CD4-positive, alpha-beta memory T cell (primary cell): ENCODE measurements around the gene FGD3. TPM values are rescaled to one million over a fixed set of nuclear protein-coding genes. Genes with fewer than 3 reads are reported as not detected.

ENCODE experiments used
- CTCF ChIA-PET: fragments of 350-600 bp; sonication (Branson Sonifier 250); formaldehyde crosslinking; loops from one replicate; lab custom pipeline; 2021; ENCODE audit warnings: inconsistent platforms; ENCODE audit not compliant: partially characterized antibody; lab: Charles Lee
- POLR2A ChIA-PET: fragments of 350-600 bp; sonication (Branson Sonifier 250); formaldehyde crosslinking; loops from one replicate; lab custom pipeline; 2021; ENCODE audit not compliant: partially characterized antibody; lab: Charles Lee
- DNase-seq, 5 donors: peaks; one replicate each; pipeline versions ENCODE4 v3.0.0 to v3.0.0-alpha.2; 2020 to 2022; ENCODE audit warnings: mixed read lengths in 1 of 5
- H3K27ac ChIP-seq: one replicate; pipeline ENCODE4 v1.7.0; 2013; ENCODE audit warnings: low read depth, low read length
- H3K27me3 ChIP-seq: 2 replicates; pipeline ENCODE4 v1.7.0; 2013; ENCODE audit warnings: mild to moderate bottlenecking, low read length, moderate library complexity; ENCODE audit not compliant: insufficient read depth
- H3K36me3 ChIP-seq: 2 replicates; pipeline ENCODE4 v1.7.0; 2013; ENCODE audit warnings: mild to moderate bottlenecking, low read length, moderate library complexity; ENCODE audit not compliant: insufficient read depth
- H3K4me1 ChIP-seq: 2 replicates; pipeline ENCODE4 v1.7.0; 2013; ENCODE audit warnings: mild to moderate bottlenecking, low read length, moderate library complexity; ENCODE audit not compliant: insufficient read depth
- H3K4me3 ChIP-seq, 2 donors: one replicate each; pipeline ENCODE4 v1.7.0; 2013; ENCODE audit warnings: low read length in 2 of 2, mild to moderate bottlenecking in 1 of 2
- H3K9me3 ChIP-seq, 2 donors: one replicate each; pipeline ENCODE4 v1.7.0; 2013; ENCODE audit warnings: low read length in 2 of 2, control low read depth in 1 of 2; ENCODE audit not compliant: control insufficient read depth in 1 of 2
- H3K27ac Mint-ChIP-seq, 7 donors: one replicate each; pipeline ENCODE4 v1.8.0; 2020 to 2021; ENCODE audit warnings: mixed read lengths in 7 of 7, mild to moderate bottlenecking in 6 of 7, inconsistent platforms in 3 of 7, moderate library complexity in 3 of 7
- H3K27me3 Mint-ChIP-seq, 2 donors: one replicate each; pipeline ENCODE4 v1.8.0; 2020 to 2021; ENCODE audit warnings: mixed read lengths in 2 of 2
- H3K36me3 Mint-ChIP-seq, 2 donors: one replicate each; pipeline ENCODE4 v1.8.0; 2020 to 2021; ENCODE audit warnings: mixed read lengths in 2 of 2, inconsistent platforms in 1 of 2, mild to moderate bottlenecking in 1 of 2
- H3K4me1 Mint-ChIP-seq, 4 donors: one replicate each; pipeline ENCODE4 v1.8.0; 2020 to 2021; ENCODE audit warnings: mixed read lengths in 4 of 4, mild to moderate bottlenecking in 1 of 4
- H3K4me3 Mint-ChIP-seq, 8 donors: one replicate each; pipeline ENCODE4 v1.8.0; 2020 to 2021; ENCODE audit warnings: mixed read lengths in 8 of 8, mild to moderate bottlenecking in 7 of 8, moderate library complexity in 6 of 8, inconsistent platforms in 3 of 8
- H3K9me3 Mint-ChIP-seq, 8 donors: one replicate each; pipeline ENCODE4 v1.8.0; 2020 to 2021; ENCODE audit warnings: mixed read lengths in 8 of 8, mild to moderate bottlenecking in 5 of 8, inconsistent platforms in 3 of 8, moderate library complexity in 1 of 8
- intact Hi-C: fragments of 100-400 bp; cut with micrococcal nuclease; formaldehyde crosslinking; loops from one replicate; pipeline ENCODE4 v1.15.1; 2023
- polyA plus RNA-seq, 2 donors: library from polyadenylated mRNA; unstranded; fragments of 300-500 nt; fragmentation: Illumina TruSeq; gene quantifications; one replicate each; pipeline ENCODE4 v1.2.3, GENCODE V29; 2021
- total RNA-seq, 2 experiments: library from RNA; stranded (reverse); gene quantifications; one replicate each; pipeline ENCODE4 v1.2.3, GENCODE V29; 2021

The FGD3 gene
- total and polyA plus RNA-seq, 4 experiments from 2014 or later, result 52.7 to 272 (median 201) TPM

DNA sequence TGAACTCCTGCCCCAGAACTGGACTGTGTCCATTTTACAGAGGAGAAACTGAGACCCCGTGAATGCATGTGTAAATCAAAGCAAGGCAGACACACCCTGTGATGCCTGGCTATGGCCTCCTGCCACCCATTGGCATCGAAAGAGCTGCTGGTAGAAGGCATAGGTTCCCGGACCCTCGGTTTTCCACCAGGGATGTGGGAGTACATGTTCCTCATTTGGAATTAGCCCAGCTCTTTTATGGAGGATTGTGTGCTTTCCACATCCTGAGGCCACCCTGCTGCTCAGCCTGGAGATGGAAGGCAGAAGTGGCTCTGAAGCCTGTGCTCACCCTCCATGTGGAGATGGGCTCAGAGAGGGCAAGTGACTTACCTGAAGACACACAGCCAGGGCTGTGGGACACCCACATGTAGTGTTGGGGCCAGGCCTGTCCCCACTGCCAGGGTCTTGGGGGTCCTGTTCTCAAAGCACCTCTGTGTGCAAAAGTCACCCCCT lies 114.0 kb downstream of the FGD3 start:
- peaks cover 10% of the 10 kb centered on the region for H3K36me3 ChIP-seq
- H3K9me3 ChIP-seq, result no peaks in the 10 kb centered on the region
- H3K27me3 Mint-ChIP-seq, result no peaks in the 10 kb centered on the region
- H3K9me3 Mint-ChIP-seq, result peaks cover 0 to 7% (median 0%) of the 10 kb centered on the region in 8 donors
- H3K4me3 Mint-ChIP-seq, result peak overlapping the region; percentile 94 to 95 (median 95)
- H3K4me1 Mint-ChIP-seq, result peaks cover 47 to 94% (median 73%) of the 10 kb centered on the region in 4 donors
- peaks cover 12 to 38% of the 10 kb centered on the region in 2 donors for H3K36me3 Mint-ChIP-seq
- ChIA-PET CTCF (interaction anchor here (0.8 to 1.9 kb wide), 6 partner anchors 31 to 105 kb away, joined by 4 to 7 read pairs (median 5); no protein-coding TSS in a partner anchor), POLR2A (interaction anchor here (1.0 to 23.2 kb wide), 15 partner anchors 10 to 391 kb away, joined by 3 to 654 read pairs (median 5); partner anchors contain the start of genes CARD19 and NINJ1)
- DNase-seq, result no peak
- H3K4me1 ChIP-seq, result peaks cover 83% of the 10 kb centered on the region
- no peaks in the 10 kb centered on the region for H3K27me3 ChIP-seq
- H3K27ac Mint-ChIP-seq, result peak overlapping the region; percentile 96 to 100 (median 99)
- H3K4me3 ChIP-seq, result peak overlapping the region; percentile 86 to 92
- H3K27ac ChIP-seq, result peak overlapping the region; percentile 72
- intact Hi-C loops, result loop anchor here (5.0 kb wide), 1 partner anchor 71 kb away; the partner anchor contains the start of gene NINJ1

GRCh38 chr9:93061791-93062763 lies 114.8 kb downstream of the FGD3 start:
- peak overlapping the region; percentile 72 for H3K27ac ChIP-seq
- Mint-ChIP-seq H3K36me3 (peaks cover 16 to 42% of the 10 kb centered on the region in 2 donors), H3K9me3 (peaks cover 0 to 5% (median 0%) of the 10 kb centered on the region in 8 donors), H3K4me3 (peak overlapping the region; percentile 94 to 95 (median 95)), H3K27ac (peak overlapping the region; percentile 96 to 100 (median 99)), H3K27me3 (no peaks in the 10 kb centered on the region), H3K4me1 (peaks cover 52 to 94% (median 72%) of the 10 kb centered on the region in 4 donors)
- peaks cover 10% of the 10 kb centered on the region for H3K36me3 ChIP-seq
- POLR2A ChIA-PET, result interaction anchor here (0.9 to 23.2 kb wide), 13 partner anchors 10 to 391 kb away, joined by 3 to 654 read pairs (median 4); partner anchors contain the start of gene CARD19
- CTCF ChIA-PET, result interaction anchor here (0.8 to 1.7 kb wide), 4 partner anchors 29 to 59 kb away, joined by 3 to 5 read pairs (median 4); no protein-coding TSS in a partner anchor
- peak overlapping the region; percentile 86 to 92 for H3K4me3 ChIP-seq
- no peaks in the 10 kb centered on the region for H3K27me3 ChIP-seq
- H3K9me3 ChIP-seq, result no peaks in the 10 kb centered on the region
- H3K4me1 ChIP-seq, result peaks cover 90% of the 10 kb centered on the region
- DNase-seq, result no peak
- intact Hi-C loops, result loop anchor here (5.0 kb wide), 1 partner anchor 70 kb away; the partner anchor contains the start of gene NINJ1

- intact Hi-C loops, result loop anchor here (1.0 to 5.0 kb wide), 7 partner anchors 28 to 110 kb away; partner anchors contain the start of gene NINJ1
- Mint-ChIP-seq H3K4me3 (peak overlapping the region; percentile 87 to 95 (median 91)), H3K9me3 (peaks cover 0 to 3% (median 0%) of the 10 kb centered on the region in 8 donors), H3K36me3 (peaks cover 28 to 56% of the 10 kb centered on the region in 2 donors), H3K27me3 (no peaks in the 10 kb centered on the region), H3K4me1 (peaks cover 68 to 97% (median 82%) of the 10 kb centered on the region in 4 donors), H3K27ac (peak overlapping the region; percentile 96 to 100 (median 99))
- H3K4me3 ChIP-seq, result peak overlapping the region in 1 of 2 donors; percentile 47
- H3K9me3 ChIP-seq, result no peaks in the 10 kb centered on the region
- DNase-seq, result peak; percentile 90 to 96 (median 92)
- peaks cover 98% of the 10 kb centered on the region for H3K4me1 ChIP-seq
- no peaks in the 10 kb centered on the region for H3K27me3 ChIP-seq
- ChIA-PET POLR2A (interaction anchor here (0.8 to 23.2 kb wide), 43 partner anchors 11 to 502 kb away, joined by 3 to 654 read pairs (median 7); partner anchors contain the start of genes CARD19, IPPK and NINJ1), CTCF (interaction anchor here (0.6 to 2.2 kb wide), 22 partner anchors 9 to 502 kb away, joined by 3 to 21 read pairs (median 4); no protein-coding TSS in a partner anchor)
- peak overlapping the region; percentile 72 for H3K27ac ChIP-seq
- peaks cover 13% of the 10 kb centered on the region for H3K36me3 ChIP-seq
Measured at GRCh38 chr9:93064392-93065134, 117.2 kb downstream of the FGD3 start.

- peak overlapping the region; percentile 87 to 95 (median 91) for H3K4me3 Mint-ChIP-seq
- H3K27ac ChIP-seq, result peak overlapping the region; percentile 72
- peaks cover 67 to 97% (median 79%) of the 10 kb centered on the region in 4 donors for H3K4me1 Mint-ChIP-seq
- H3K27ac Mint-ChIP-seq, result peak overlapping the region; percentile 96 to 100 (median 99)
- H3K9me3 ChIP-seq, result no peaks in the 10 kb centered on the region
- H3K27me3 ChIP-seq, result no peaks in the 10 kb centered on the region
- CTCF ChIA-PET, result interaction anchor here (0.6 to 2.2 kb wide), 22 partner anchors 10 to 501 kb away, joined by 3 to 21 read pairs (median 4); no protein-coding TSS in a partner anchor
- DNase-seq, result no peak
- peak overlapping the region in 1 of 2 donors; percentile 47 for H3K4me3 ChIP-seq
- H3K4me1 ChIP-seq, result peaks cover 98% of the 10 kb centered on the region
- no peaks in the 10 kb centered on the region for H3K27me3 Mint-ChIP-seq
- intact Hi-C loops, result loop anchor here (2.0 kb wide), 1 partner anchor 110 kb away; no protein-coding TSS in a partner anchor
- peaks cover 28 to 62% of the 10 kb centered on the region in 2 donors for H3K36me3 Mint-ChIP-seq
- POLR2A ChIA-PET, result interaction anchor here (0.8 to 23.2 kb wide), 32 partner anchors 11 to 501 kb away, joined by 3 to 654 read pairs (median 8); partner anchors contain the start of genes CARD19 and NINJ1
- H3K36me3 ChIP-seq, result peaks cover 17% of the 10 kb centered on the region
- H3K9me3 Mint-ChIP-seq, result peaks cover 0 to 2% (median 0%) of the 10 kb centered on the region in 8 donors
Measured at GRCh38 chr9:93065135-93065720, 117.9 kb downstream of the FGD3 start.

GRCh38 chr9:93066978-93067603 lies 119.8 kb downstream of the FGD3 start:
- POLR2A ChIA-PET, result interaction anchor here (1.0 to 23.2 kb wide), 5 partner anchors 9 to 102 kb away, joined by 4 to 654 read pairs (median 28); partner anchors contain the start of gene CARD19
- intact Hi-C loops, result no loop called here
- Histone ChIP-seq H3K27me3 (no peaks in the 10 kb centered on the region), H3K27ac (no peak overlapping the region), H3K4me1 (peaks cover 97% of the 10 kb centered on the region), H3K36me3 (peaks cover 30% of the 10 kb centered on the region), H3K4me3 (no peak overlapping the region), H3K9me3 (no peaks in the 10 kb centered on the region)
- CTCF ChIA-PET, result interaction anchor here (1.2 to 1.8 kb wide), 5 partner anchors 13 to 42 kb away, joined by 3 to 7 read pairs (median 3); no protein-coding TSS in a partner anchor
- H3K36me3 Mint-ChIP-seq, result peaks cover 36 to 63% of the 10 kb centered on the region in 2 donors
- peak overlapping the region; percentile 77 to 96 (median 85) for H3K27ac Mint-ChIP-seq
- peaks cover 54 to 94% (median 76%) of the 10 kb centered on the region in 4 donors for H3K4me1 Mint-ChIP-seq
- peak overlapping the region in 4 of 8 donors; percentile 9 to 62 (median 23) for H3K4me3 Mint-ChIP-seq
- no peak for DNase-seq
- H3K27me3 Mint-ChIP-seq, result no peaks in the 10 kb centered on the region
- peaks cover 0 to 2% (median 0%) of the 10 kb centered on the region in 8 donors for H3K9me3 Mint-ChIP-seq
